H1 (cell line): Measurements from ENCODE around the gene HIVEP3. TPM values are rescaled to one million over a fixed set of nuclear protein-coding genes. Genes with fewer than 3 reads are reported as not detected.

ENCODE experiments used
- CHD1 ChIP-seq: IDR thresholded peaks from 2 replicates; pipeline ENCODE4 v1.6.1; 2012; ENCODE audit warnings: low read depth, low read length, improper control_type of control experiment
- NRF1 ChIP-seq: IDR thresholded peaks from 2 replicates; pipeline ENCODE4 v1.6.1; 2011; ENCODE audit warnings: mild to moderate bottlenecking, low read depth, low read length, improper control_type of control experiment
- SUZ12 ChIP-seq: fragments of 200-600 bp; sonication (generic); IDR thresholded peaks from 2 replicates; pipeline ENCODE4 v1.6.1; 2012; ENCODE audit warnings: mild to moderate bottlenecking, inconsistent platforms, low read length, moderate library complexity, mixed read lengths
- ZNF274 ChIP-seq: IDR thresholded peaks from 2 replicates; pipeline ENCODE4 v1.7.0; 2012; ENCODE audit warnings: low read length, borderline replicate concordance; ENCODE audit errors: extremely low read depth
- polyA plus RNA-seq, 7 experiments: library from polyadenylated mRNA; depleted of rRNA in 3 of 7; stranded (reverse) in 5 of 7; unstranded in 2 of 7; fragments of >200 nt in 5 of 7; fragments of 200-250 nt in 2 of 7; gene quantifications; 1 replicate in 5 of 7; 2 replicates in 1 of 7; 4 replicates in 1 of 7; pipeline versions ENCODE4 v1.2.1 to v1.2.3, GENCODE V29; 2011 to 2013; ENCODE audit warnings: missing spikeins in 2 of 7, mixed read lengths in 2 of 7
- total RNA-seq: library from RNA; stranded (reverse); fragmentation: NEBNext Ultra II Directional; extraction: Animal tissue kit (Norgen Biotek cat#: 25700); gene quantifications from 2 replicates; pipeline ENCODE4 v1.2.1, GENCODE V29; 2021
- TF ChIP-seq, protein P1 (sequence below): IDR thresholded peaks from 2 replicates; pipeline ENCODE4 v1.6.1; 2012; ENCODE audit warnings: low read length, inconsistent platforms

HIVEP3 gene
- total and polyA plus RNA-seq, 2 of the 8 experiments (the other 6 are each of a cell fraction or from before 2014, with no cell fraction given), result 0.24 to 0.69 TPM

DNA sequence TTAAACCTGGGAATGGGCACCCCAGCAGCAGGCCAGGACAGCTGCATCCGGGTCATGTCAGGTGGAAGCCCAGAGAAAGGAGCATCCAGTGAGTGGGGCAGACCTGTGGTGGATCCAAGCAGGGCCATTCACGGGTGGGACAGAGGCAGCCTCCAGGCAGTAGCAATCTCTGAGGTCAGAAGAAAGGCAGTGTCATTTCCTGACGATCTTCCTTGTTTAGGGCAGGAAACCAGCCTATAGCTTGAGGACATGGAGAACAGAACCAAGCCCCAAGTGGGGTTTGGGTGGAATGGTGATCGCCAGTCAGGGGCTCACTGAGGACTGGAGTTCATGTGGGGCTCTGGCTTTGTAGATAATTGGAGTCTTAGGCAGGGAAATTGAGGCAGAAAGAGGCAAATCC is 209.4 kb downstream of the HIVEP3 start (continued):
- no peak for TF ChIP-seq NRF1
- no peak for TF ChIP-seq SUZ12
- no peak for TF ChIP-seq CHD1
- no peak for TF ChIP-seq ZNF274
- TF ChIP-seq, protein P1, sequence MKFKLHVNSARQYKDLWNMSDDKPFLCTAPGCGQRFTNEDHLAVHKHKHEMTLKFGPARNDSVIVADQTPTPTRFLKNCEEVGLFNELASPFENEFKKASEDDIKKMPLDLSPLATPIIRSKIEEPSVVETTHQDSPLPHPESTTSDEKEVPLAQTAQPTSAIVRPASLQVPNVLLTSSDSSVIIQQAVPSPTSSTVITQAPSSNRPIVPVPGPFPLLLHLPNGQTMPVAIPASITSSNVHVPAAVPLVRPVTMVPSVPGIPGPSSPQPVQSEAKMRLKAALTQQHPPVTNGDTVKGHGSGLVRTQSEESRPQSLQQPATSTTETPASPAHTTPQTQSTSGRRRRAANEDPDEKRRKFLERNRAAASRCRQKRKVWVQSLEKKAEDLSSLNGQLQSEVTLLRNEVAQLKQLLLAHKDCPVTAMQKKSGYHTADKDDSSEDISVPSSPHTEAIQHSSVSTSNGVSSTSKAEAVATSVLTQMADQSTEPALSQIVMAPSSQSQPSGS, result no peak
